NCI-H146 treated with DMSO at 0.1 percent for 48 hours (cell line): ENCODE results near the gene LRRC4C.

Experiments
- DNase-seq: peaks from one replicate; lab custom pipeline; 2025; ENCODE audit not compliant: unreplicated experiment; lab: John Stamatoyannopoulos, UW

The LRRC4C gene

GRCh38 chr11:41267451-41267850 lies 192.0 kb downstream of the LRRC4C start:
- DNase-seq, result no peak

- DNase-seq, result peak; percentile 51
Observed at GRCh38 chr11:41256041-41256440, 203.4 kb downstream of the LRRC4C start.

- no peak for DNase-seq
Observed at GRCh38 chr11:41254966-41255365, 204.5 kb downstream of the LRRC4C start.

GRCh38 chr11:41250408-41250935 lies 209.0 kb downstream of the LRRC4C start:
- no peak for DNase-seq

GRCh38 chr11:41247621-41248020 lies 211.8 kb downstream of the LRRC4C start:
- no peak for DNase-seq

- DNase-seq, result no peak
Observed at GRCh38 chr11:41246399-41246745, 213.1 kb downstream of the LRRC4C start.

GRCh38 chr11:41245704-41246398 lies 213.6 kb downstream of the LRRC4C start:
- DNase-seq, result no peak

GRCh38 chr11:41245184-41245583 lies 214.3 kb downstream of the LRRC4C start:
- DNase-seq, result no peak

GRCh38 chr11:41237382-41237781 lies 222.1 kb downstream of the LRRC4C start:
- no peak for DNase-seq

GRCh38 chr11:41235668-41236067 lies 223.8 kb downstream of the LRRC4C start:
- no peak for DNase-seq

GRCh38 chr11:41225856-41226633 lies 233.4 kb downstream of the LRRC4C start:
- DNase-seq, result no peak

- no peak for DNase-seq
Observed at GRCh38 chr11:41222236-41222635, 237.2 kb downstream of the LRRC4C start.

- DNase-seq, result no peak
Observed at GRCh38 chr11:41206388-41206787, 253.1 kb downstream of the LRRC4C start.

- peak; percentile 42 for DNase-seq
Observed at GRCh38 chr11:41201156-41201555, 258.3 kb downstream of the LRRC4C start.

GRCh38 chr11:41190437-41191082 lies 268.9 kb downstream of the LRRC4C start:
- no peak for DNase-seq

GRCh38 chr11:41189701-41190436 lies 269.6 kb downstream of the LRRC4C start:
- DNase-seq, result peak; percentile 51

GRCh38 chr11:41177791-41178190 lies 281.7 kb downstream of the LRRC4C start:
- no peak for DNase-seq

GRCh38 chr11:41175304-41175972 lies 284.0 kb downstream of the LRRC4C start:
- DNase-seq, result no peak

GRCh38 chr11:41146326-41146725 lies 313.1 kb downstream of the LRRC4C start:
- DNase-seq, result no peak

GRCh38 chr11:41145420-41145819 lies 314.0 kb downstream of the LRRC4C start:
- DNase-seq, result no peak

- no peak for DNase-seq
Observed at GRCh38 chr11:41134971-41135370, 324.5 kb downstream of the LRRC4C start.
